ENCODE results near the gene SIX4.

- TF ChIP-seq CTCF (IDR thresholded peaks at IDR 0.05; ENCODE audit: insufficient read depth, low read depth, low read length) (no peak), EZH2 (IDR thresholded peaks at IDR 0.05; ENCODE audit: insufficient read depth, low read length) (no peak)
Measured at GRCh38 chr14:60680511-60680910, 43.6 kb downstream of the SIX4 start.
